WTC11 (cell line): Measurements from ENCODE around the gene PGM2L1. TPM values are rescaled to one million over a fixed set of nuclear protein-coding genes. Genes with fewer than 3 reads are reported as not detected.

Experiments
- ATAC-seq: fragments of 200-7000 bp; cut with Tn5 transposase; 2 replicates; pipeline ENCODE4 v1.10.0; 2021; ENCODE audit warnings: mild to moderate bottlenecking, moderate library complexity
- CTCF ChIA-PET: fragments of 300-600 bp; sonication (Branson Sonifier 250); formaldehyde crosslinking; loops from one replicate; lab custom pipeline; 2021; ENCODE audit warnings: antibody characterized with exemption; lab: Charles Lee
- POLR2A ChIA-PET: fragments of 350-600 bp; sonication (Branson Sonifier 250); formaldehyde crosslinking; loops from one replicate; lab custom pipeline; 2021; ENCODE audit warnings: antibody characterized with exemption; lab: Charles Lee
- DNase-seq: peaks from one replicate; pipeline ENCODE4 v3.0.0; 2021; ENCODE audit warnings: low spot score
- H3K27ac Mint-ChIP-seq: 2 replicates; pipeline ENCODE4 v1.8.0; 2021; ENCODE audit warnings: mixed read lengths
- H3K27me3 Mint-ChIP-seq: 2 replicates; pipeline ENCODE4 v1.8.0; 2021; ENCODE audit warnings: low read depth, mild to moderate bottlenecking, moderate library complexity, mixed read lengths
- H3K36me3 Mint-ChIP-seq: 2 replicates; pipeline ENCODE4 v1.8.0; 2021; ENCODE audit warnings: mixed read lengths
- H3K4me1 Mint-ChIP-seq: 2 replicates; pipeline ENCODE4 v1.8.0; 2022; ENCODE audit warnings: mixed read lengths
- H3K4me3 Mint-ChIP-seq: 2 replicates; pipeline ENCODE4 v1.8.0; 2021; ENCODE audit warnings: mild to moderate bottlenecking, moderate library complexity, mixed read lengths
- H3K9me3 Mint-ChIP-seq: 2 replicates; pipeline ENCODE4 v1.8.0; 2021; ENCODE audit warnings: mixed read lengths
- CBFB ChIP-seq: sonication (generic); formaldehyde crosslinking; IDR thresholded peaks from 2 replicates; pipeline ENCODE4 v1.8.1; 2022; ENCODE audit warnings: mild to moderate bottlenecking, low read depth, missing genetic modification reagents
- CREM ChIP-seq: sonication (generic); formaldehyde crosslinking; IDR thresholded peaks from 2 replicates; pipeline ENCODE4 v1.8.1; 2022; ENCODE audit warnings: mild to moderate bottlenecking, missing genetic modification reagents, moderate library complexity
- ESRRA ChIP-seq: sonication (generic); formaldehyde crosslinking; IDR thresholded peaks from 2 replicates; pipeline ENCODE4 v1.8.1; 2022; ENCODE audit warnings: mild to moderate bottlenecking, missing genetic modification reagents, borderline replicate concordance
- FOXJ3 ChIP-seq: sonication (generic); formaldehyde crosslinking; IDR thresholded peaks from 2 replicates; pipeline ENCODE4 v1.9.0; 2021; ENCODE audit warnings: missing genetic modification reagents, mild to moderate bottlenecking, borderline replicate concordance
- FOXP1 ChIP-seq: sonication (generic); formaldehyde crosslinking; IDR thresholded peaks from 2 replicates; pipeline ENCODE4 v1.8.0; 2022; ENCODE audit warnings: missing genetic modification reagents, mild to moderate bottlenecking, moderate library complexity, borderline replicate concordance
- GRHL2 ChIP-seq: fragments of 250-450 bp; sonication (Bioruptor Pico); IDR thresholded peaks from 2 replicates; pipeline ENCODE4 v1.8.0; 2022; ENCODE audit warnings: mild to moderate bottlenecking, moderate library complexity; ENCODE audit not compliant: insufficient replicate concordance, severe bottlenecking
- GTF2I ChIP-seq: fragments of 250-450 bp; sonication (Bioruptor Pico); conservative IDR thresholded peaks from 2 replicates; pipeline ENCODE4 v1.4.0; 2021; ENCODE audit warnings: mild to moderate bottlenecking
- JUN ChIP-seq: sonication (generic); formaldehyde crosslinking; IDR thresholded peaks from 2 replicates; pipeline ENCODE4 v1.8.0; 2023; ENCODE audit warnings: mild to moderate bottlenecking, missing genetic modification reagents
- KAT7 ChIP-seq: sonication (generic); formaldehyde crosslinking; IDR thresholded peaks from 2 replicates; pipeline ENCODE4 v1.8.1; 2023; ENCODE audit warnings: missing genetic modification reagents, mild to moderate bottlenecking, borderline replicate concordance
- NR2C2 ChIP-seq: sonication (generic); formaldehyde crosslinking; IDR thresholded peaks from 2 replicates; pipeline ENCODE4 v1.8.0; 2022; ENCODE audit warnings: mild to moderate bottlenecking, missing genetic modification reagents
- SMAD3 ChIP-seq: sonication (generic); formaldehyde crosslinking; IDR thresholded peaks from 2 replicates; pipeline ENCODE4 v1.8.0; 2022; ENCODE audit warnings: missing genetic modification reagents, mild to moderate bottlenecking, borderline replicate concordance
- SMAD4 ChIP-seq: sonication (generic); formaldehyde crosslinking; IDR thresholded peaks from 2 replicates; pipeline ENCODE4 v1.8.0; 2022; ENCODE audit warnings: mild to moderate bottlenecking, missing genetic modification reagents
- SP1 ChIP-seq: sonication (generic); formaldehyde crosslinking; conservative IDR thresholded peaks from 2 replicates; pipeline ENCODE4 v1.8.1; 2022; ENCODE audit warnings: missing genetic modification reagents
- TEAD4 ChIP-seq: sonication (generic); formaldehyde crosslinking; IDR thresholded peaks from 2 replicates; pipeline ENCODE4 v1.8.0; 2022; ENCODE audit warnings: mild to moderate bottlenecking, missing genetic modification reagents
- ZNF138 ChIP-seq: sonication (generic); formaldehyde crosslinking; conservative IDR thresholded peaks from 2 replicates; pipeline ENCODE4 v1.8.1; 2022; ENCODE audit warnings: mild to moderate bottlenecking, moderate library complexity, missing genetic modification reagents
- ZNF232 ChIP-seq: sonication (generic); formaldehyde crosslinking; IDR thresholded peaks from 2 replicates; pipeline ENCODE4 v1.8.0; 2022; ENCODE audit warnings: mild to moderate bottlenecking, missing genetic modification reagents
- ZNF263 ChIP-seq: sonication (generic); formaldehyde crosslinking; IDR thresholded peaks from 2 replicates; pipeline ENCODE4 v1.8.1; 2022; ENCODE audit warnings: low read depth, mild to moderate bottlenecking, moderate library complexity, missing genetic modification reagents
- ZNF423 ChIP-seq: fragments of 250-450 bp; sonication (Bioruptor Pico); IDR thresholded peaks from 2 replicates; pipeline ENCODE4 v2.1.2; 2022; ENCODE audit warnings: mild to moderate bottlenecking, moderate library complexity
- total RNA-seq: library from RNA; stranded (reverse); gene quantifications from 3 replicates; pipeline ENCODE4 v1.2.3, GENCODE V29; 2021
- TF ChIP-seq, protein P1 (sequence below): sonication (generic); formaldehyde crosslinking; IDR thresholded peaks from 2 replicates; pipeline ENCODE4 v1.8.0; 2023; ENCODE audit warnings: mild to moderate bottlenecking, missing genetic modification reagents
- TF ChIP-seq, protein P2 (sequence below): fragments of 250-450 bp; sonication (Bioruptor Pico); IDR thresholded peaks from 2 replicates; pipeline ENCODE4 v1.9.0; 2021; ENCODE audit warnings: moderate library complexity, mild to moderate bottlenecking, inconsistent platforms, borderline replicate concordance
- TF ChIP-seq, protein P3 (sequence below): sonication (generic); formaldehyde crosslinking; IDR thresholded peaks from 2 replicates; pipeline ENCODE4 v1.8.0; 2023; ENCODE audit warnings: missing genetic modification reagents, mild to moderate bottlenecking, borderline replicate concordance
- TF ChIP-seq, protein P4 (sequence below): sonication (generic); formaldehyde crosslinking; IDR thresholded peaks from 2 replicates; pipeline ENCODE4 v1.8.0; 2023; ENCODE audit warnings: missing genetic modification reagents
- TF ChIP-seq, protein P5 (sequence below): fragments of 200-600 bp; IDR thresholded peaks from 2 replicates; pipeline ENCODE4 v1.8.0; 2022; ENCODE audit warnings: antibody characterized with exemption

PGM2L1 gene
- total RNA-seq, 1 experiment from 2014 or later = 34.1 TPM

DNA sequence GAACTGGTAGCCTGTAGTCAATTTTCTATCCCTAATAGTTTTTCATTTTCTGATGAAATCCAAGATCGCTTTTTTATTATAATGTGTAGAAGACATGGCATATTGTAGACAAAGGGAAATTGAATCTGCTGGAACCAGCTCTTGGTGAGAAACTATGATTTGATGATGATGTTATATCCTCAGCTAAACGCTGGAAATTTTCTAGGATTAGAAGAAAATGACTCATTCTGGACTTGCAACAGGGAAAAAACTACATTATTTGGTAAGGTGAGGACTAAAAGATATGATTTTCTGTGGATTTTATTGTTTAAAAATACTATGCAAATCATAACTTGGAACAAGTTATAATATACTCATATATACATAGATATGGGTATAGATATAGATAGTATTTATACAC, 14.1 kb upstream of the PGM2L1 start:
- H3K27me3 Mint-ChIP-seq = no peaks in the 10 kb centered on the region
- H3K36me3 Mint-ChIP-seq = no peaks in the 10 kb centered on the region
- TF ChIP-seq ZNF423 (CRISPR knock-in tag) (no peak), SMAD4 (CRISPR knock-in tag) (no peak), ZNF263 (CRISPR knock-in tag) (no peak), JUN (CRISPR knock-in tag) (no peak), NR2C2 (CRISPR knock-in tag) (no peak), ZNF138 (no peak)
- TF ChIP-seq, protein P1, sequence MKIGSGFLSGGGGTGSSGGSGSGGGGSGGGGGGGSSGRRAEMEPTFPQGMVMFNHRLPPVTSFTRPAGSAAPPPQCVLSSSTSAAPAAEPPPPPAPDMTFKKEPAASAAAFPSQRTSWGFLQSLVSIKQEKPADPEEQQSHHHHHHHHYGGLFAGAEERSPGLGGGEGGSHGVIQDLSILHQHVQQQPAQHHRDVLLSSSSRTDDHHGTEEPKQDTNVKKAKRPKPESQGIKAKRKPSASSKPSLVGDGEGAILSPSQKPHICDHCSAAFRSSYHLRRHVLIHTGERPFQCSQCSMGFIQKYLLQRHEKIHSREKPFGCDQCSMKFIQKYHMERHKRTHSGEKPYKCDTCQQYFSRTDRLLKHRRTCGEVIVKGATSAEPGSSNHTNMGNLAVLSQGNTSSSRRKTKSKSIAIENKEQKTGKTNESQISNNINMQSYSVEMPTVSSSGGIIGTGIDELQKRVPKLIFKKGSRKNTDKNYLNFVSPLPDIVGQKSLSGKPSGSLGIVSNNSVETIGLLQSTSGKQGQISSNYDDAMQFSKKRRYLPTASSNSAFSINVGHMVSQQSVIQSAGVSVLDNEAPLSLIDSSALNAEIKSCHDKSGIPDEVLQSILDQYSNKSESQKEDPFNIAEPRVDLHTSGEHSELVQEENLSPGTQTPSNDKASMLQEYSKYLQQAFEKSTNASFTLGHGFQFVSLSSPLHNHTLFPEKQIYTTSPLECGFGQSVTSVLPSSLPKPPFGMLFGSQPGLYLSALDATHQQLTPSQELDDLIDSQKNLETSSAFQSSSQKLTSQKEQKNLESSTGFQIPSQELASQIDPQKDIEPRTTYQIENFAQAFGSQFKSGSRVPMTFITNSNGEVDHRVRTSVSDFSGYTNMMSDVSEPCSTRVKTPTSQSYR (CRISPR knock-in tag) = no peak
- TF ChIP-seq, protein P2, sequence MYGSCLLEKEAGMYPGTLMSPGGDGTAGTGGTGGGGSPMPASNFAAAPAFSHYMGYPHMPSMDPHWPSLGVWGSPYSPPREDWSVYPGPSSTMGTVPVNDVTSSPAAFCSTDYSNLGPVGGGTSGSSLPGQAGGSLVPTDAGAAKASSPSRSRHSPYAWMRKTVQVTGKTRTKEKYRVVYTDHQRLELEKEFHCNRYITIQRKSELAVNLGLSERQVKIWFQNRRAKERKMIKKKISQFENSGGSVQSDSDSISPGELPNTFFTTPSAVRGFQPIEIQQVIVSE (CRISPR knock-in tag) = no peak
- no peaks in the 10 kb centered on the region for H3K9me3 Mint-ChIP-seq
- ChIA-PET CTCF (interaction anchor here (1.2 to 2.2 kb wide), 3 partner anchors 14 to 37 kb away, joined by 3 to 7 read pairs (median 4); partner anchors contain the start of gene PGM2L1), POLR2A (no interaction called here)
- ATAC-seq = no peak
- no peak overlapping the region for H3K4me3 Mint-ChIP-seq
- no peak for DNase-seq
- H3K4me1 Mint-ChIP-seq = peaks cover 6% of the 10 kb centered on the region
- H3K27ac Mint-ChIP-seq = no peak overlapping the region

DNA sequence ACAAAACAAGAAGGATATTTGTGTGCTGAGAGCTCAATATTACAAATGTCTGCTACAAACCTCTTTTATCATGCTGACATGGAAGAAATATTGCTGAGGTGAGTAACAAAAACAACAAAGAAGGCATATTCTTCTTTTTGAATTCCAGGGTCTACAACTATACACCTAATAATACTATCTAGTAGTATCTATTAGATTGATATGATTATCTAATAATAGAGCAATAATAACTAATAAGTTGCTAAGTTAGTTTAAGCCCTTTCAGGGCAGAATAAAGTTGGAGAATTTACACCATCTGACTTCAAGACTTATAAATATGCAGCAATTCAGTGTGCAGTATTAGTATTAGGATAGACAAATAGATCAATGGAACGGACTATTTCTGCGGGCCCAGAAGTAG, 11.4 kb upstream of the PGM2L1 start:
- no peaks in the 10 kb centered on the region for H3K36me3 Mint-ChIP-seq
- no peak for TF ChIP-seq ZNF232 (CRISPR knock-in tag)
- TF ChIP-seq CBFB (CRISPR knock-in tag) = no peak
- TF ChIP-seq, protein P3, sequence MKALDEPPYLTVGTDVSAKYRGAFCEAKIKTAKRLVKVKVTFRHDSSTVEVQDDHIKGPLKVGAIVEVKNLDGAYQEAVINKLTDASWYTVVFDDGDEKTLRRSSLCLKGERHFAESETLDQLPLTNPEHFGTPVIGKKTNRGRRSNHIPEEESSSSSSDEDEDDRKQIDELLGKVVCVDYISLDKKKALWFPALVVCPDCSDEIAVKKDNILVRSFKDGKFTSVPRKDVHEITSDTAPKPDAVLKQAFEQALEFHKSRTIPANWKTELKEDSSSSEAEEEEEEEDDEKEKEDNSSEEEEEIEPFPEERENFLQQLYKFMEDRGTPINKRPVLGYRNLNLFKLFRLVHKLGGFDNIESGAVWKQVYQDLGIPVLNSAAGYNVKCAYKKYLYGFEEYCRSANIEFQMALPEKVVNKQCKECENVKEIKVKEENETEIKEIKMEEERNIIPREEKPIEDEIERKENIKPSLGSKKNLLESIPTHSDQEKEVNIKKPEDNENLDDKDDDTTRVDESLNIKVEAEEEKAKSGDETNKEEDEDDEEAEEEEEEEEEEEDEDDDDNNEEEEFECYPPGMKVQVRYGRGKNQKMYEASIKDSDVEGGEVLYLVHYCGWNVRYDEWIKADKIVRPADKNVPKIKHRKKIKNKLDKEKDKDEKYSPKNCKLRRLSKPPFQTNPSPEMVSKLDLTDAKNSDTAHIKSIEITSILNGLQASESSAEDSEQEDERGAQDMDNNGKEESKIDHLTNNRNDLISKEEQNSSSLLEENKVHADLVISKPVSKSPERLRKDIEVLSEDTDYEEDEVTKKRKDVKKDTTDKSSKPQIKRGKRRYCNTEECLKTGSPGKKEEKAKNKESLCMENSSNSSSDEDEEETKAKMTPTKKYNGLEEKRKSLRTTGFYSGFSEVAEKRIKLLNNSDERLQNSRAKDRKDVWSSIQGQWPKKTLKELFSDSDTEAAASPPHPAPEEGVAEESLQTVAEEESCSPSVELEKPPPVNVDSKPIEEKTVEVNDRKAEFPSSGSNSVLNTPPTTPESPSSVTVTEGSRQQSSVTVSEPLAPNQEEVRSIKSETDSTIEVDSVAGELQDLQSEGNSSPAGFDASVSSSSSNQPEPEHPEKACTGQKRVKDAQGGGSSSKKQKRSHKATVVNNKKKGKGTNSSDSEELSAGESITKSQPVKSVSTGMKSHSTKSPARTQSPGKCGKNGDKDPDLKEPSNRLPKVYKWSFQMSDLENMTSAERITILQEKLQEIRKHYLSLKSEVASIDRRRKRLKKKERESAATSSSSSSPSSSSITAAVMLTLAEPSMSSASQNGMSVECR (CRISPR knock-in tag) = no peak
- TF ChIP-seq, protein P4, sequence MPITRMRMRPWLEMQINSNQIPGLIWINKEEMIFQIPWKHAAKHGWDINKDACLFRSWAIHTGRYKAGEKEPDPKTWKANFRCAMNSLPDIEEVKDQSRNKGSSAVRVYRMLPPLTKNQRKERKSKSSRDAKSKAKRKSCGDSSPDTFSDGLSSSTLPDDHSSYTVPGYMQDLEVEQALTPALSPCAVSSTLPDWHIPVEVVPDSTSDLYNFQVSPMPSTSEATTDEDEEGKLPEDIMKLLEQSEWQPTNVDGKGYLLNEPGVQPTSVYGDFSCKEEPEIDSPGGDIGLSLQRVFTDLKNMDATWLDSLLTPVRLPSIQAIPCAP (CRISPR knock-in tag) = no peak
- no peak for TF ChIP-seq FOXJ3 (CRISPR knock-in tag)
- no peak for TF ChIP-seq ESRRA
- no peak for TF ChIP-seq TEAD4
- TF ChIP-seq KAT7 (CRISPR knock-in tag) = no peak
- no peak for TF ChIP-seq GRHL2
- no peak for TF ChIP-seq SMAD3 (CRISPR knock-in tag)
- TF ChIP-seq CREM (CRISPR knock-in tag) = no peak
- TF ChIP-seq FOXP1 = no peak
- TF ChIP-seq SP1 (CRISPR knock-in tag) = no peak
- TF ChIP-seq SMAD4 (CRISPR knock-in tag) = no peak
- TF ChIP-seq GTF2I (CRISPR knock-in tag) = no peak
- TF ChIP-seq, protein P5, sequence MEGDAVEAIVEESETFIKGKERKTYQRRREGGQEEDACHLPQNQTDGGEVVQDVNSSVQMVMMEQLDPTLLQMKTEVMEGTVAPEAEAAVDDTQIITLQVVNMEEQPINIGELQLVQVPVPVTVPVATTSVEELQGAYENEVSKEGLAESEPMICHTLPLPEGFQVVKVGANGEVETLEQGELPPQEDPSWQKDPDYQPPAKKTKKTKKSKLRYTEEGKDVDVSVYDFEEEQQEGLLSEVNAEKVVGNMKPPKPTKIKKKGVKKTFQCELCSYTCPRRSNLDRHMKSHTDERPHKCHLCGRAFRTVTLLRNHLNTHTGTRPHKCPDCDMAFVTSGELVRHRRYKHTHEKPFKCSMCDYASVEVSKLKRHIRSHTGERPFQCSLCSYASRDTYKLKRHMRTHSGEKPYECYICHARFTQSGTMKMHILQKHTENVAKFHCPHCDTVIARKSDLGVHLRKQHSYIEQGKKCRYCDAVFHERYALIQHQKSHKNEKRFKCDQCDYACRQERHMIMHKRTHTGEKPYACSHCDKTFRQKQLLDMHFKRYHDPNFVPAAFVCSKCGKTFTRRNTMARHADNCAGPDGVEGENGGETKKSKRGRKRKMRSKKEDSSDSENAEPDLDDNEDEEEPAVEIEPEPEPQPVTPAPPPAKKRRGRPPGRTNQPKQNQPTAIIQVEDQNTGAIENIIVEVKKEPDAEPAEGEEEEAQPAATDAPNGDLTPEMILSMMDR = no peak
- TF ChIP-seq JUN (CRISPR knock-in tag) = no peak
- H3K9me3 Mint-ChIP-seq = no peaks in the 10 kb centered on the region
- ChIA-PET POLR2A (no interaction called here), CTCF (interaction anchor here (1.8 kb wide), 1 partner anchor 40 kb away, joined by 4 read pairs; no protein-coding TSS in a partner anchor)
- H3K4me3 Mint-ChIP-seq = no peak overlapping the region
- no peaks in the 10 kb centered on the region for H3K27me3 Mint-ChIP-seq
- no peak overlapping the region for H3K27ac Mint-ChIP-seq
- no peak for DNase-seq
- ATAC-seq = no peak
- peaks cover 6% of the 10 kb centered on the region for H3K4me1 Mint-ChIP-seq
